ENCODE data around the gene CCNI2.
"Not testable (repeated sequence)": the region's sequence is repeated elsewhere in the genome, so short reads cannot be mapped to it uniquely, and the experiment has no call there.

The CCNI2 gene

DNA sequence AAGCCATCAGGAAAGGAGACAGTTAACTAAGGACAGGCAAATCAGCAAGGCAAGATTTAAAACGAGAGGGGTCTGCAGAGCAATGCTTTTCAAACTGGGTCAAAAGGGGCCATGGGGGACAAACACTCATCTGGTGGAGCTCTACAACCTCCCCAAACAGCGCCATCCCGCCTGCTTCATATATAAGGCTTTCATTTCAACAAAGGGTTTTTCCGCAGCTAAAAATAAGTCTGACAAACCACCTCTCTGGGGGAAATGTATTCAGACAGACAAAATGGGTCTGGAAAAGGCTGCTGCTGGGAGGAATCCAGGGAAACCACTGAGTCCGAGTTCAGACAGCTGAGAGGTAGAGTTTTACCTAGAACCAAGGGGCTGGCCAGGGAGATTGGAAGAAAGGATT lies 38.1 kb downstream of the CCNI2 start:
- no peak for DNase-seq

DNA sequence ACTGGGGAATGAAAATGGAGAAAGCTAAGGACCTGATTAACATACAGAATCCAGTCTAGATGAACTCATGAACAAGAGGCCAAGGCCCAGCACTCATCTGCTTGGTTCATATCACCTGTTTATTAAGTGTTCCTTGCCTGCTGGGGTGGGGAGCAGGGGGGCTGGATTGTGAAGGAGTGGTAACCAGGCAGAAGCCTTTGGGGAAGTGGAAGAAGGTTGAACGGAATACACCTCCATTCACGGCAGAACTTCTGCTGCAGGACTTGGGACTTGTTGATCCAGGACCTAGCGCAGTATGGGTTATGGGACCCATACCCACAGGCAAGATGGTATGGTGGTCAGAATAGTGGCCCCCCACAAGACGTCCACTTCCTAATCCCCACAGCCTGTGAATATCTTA lies 38.6 kb downstream of the CCNI2 start:
- no peak for DNase-seq

DNA sequence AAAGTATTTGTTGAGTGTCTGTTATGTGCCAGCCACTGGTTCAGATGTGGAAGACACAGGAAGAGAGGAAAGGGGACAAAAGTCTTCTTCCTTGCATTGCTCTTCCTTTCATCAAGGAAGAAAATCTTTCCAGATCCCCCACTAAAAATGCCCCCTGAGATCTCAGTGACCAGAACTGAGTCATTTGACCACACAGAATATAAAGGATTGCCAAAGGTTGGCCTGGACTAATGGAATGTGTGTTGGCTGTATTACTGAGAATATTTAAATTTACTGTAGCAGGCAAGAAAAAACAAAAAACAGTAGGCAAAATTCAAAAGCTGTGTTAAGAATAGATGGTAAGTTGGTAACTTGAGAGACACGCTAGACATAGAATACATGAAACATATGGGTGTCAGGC lies 39.9 kb downstream of the CCNI2 start:
- DNase-seq, result no peak

DNA sequence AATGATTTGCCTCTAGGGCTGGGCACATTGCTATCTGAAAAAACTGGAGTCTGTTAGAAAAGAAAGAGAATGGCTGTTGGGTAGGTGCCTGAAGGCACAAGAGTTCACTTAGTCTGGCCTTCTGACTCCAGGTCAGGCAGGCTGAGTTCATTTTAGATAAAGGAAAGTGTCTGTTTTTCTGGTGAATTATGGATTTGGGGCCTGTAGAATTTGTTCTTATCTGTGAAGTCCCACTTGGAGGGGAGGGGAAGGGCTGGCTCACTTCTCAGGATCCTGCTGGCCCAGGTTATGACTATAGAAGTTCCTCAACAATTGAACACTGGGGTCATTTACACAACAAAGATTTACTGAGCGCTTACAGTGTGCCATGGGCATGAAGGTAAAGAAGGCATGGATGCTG lies 41.3 kb downstream of the CCNI2 start:
- no peak for DNase-seq

DNA sequence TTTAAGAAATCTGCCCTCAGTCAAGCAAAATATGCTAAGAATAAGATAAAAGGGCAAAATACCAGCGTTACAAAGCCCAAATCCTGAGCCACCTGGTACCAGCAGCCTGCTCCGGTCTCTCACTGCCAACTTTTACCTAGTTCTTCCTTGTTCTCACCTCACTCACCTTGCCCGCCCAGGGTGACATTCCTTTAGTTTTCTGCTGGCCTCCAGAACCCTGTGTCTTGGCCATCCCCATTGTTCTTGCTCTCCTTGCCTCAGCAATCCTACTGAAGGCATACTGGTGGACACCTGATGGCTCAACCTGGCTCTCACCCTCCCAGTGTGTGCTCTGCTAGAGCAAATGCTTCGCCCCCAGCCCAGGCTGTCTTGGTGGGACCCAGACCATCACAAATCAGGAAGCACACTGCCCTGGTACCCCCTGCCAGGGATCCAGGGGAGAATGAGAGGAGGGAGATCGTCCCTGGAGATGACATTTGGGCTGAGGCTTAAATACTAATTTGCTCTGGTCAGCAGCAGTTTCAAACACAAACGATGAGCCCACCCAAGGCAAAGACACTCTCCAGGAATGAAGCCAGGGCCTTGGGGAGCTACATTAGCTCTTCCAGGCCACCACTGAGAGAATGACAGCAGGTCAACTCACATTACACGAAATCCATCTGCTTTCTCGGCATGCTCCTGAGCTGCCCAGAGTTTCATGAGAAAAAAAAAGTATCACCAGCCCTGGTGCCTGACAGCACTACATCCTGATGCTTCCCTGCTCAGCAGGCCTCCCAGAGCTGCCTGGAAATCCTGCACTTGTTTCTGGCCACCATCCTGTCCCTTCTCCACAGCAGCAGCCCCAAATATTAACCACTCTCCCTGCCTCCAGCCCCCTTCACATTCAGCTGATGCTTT lies 42.0 kb downstream of the CCNI2 start:
- DNase-seq, result no peak

DNA sequence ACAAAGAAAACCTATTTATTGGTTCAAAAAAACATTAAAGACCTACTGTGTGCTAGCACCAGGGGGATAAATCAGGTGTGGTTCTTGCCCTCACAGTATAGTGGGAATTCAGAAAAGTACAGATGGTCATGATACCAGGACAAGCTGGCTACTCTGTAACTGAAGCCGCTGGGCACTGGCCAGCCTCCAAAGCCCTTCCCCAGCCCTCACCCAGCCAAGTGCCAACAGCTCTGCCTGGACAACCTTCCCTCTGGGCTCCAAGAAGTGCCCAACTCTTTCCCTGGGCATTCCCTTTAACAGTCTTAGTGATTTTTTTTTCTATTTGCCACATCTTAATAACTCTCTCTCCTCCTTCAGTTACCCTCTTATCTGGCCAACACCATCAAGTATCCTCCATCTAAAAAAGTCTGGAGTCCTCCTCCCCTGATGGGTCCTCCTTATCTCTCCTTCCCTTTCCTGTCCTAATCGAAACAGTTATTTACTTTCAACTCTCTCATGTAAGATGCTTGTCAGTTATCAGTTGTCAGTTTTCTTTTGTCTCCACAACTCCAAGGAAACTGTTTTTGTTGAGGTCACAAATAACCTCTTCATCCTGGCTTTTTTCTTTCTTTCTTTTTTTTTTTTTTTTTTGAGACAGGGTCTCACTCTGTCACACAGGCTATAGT lies 43.1 kb downstream of the CCNI2 start:
- DNase-seq, result no peak

DNA sequence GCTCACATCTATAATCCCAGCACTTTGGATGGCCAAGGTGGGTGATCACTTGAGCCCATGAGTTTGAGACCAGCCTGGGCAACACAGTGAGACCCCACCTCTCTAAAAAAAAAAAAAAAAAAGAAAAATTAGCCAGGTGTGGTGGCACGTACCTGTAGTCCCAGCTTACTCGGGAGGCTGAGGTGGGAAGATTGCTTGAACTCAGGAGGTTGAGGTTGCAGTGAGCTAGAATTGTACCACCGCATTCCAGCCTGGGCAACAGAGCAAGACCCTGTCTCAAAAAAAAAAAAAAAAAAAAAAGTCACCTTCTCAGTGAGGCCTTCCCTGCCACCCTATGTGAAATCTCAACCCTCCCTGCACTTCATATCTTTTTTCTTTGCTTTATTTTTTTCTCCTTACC lies 43.8 kb downstream of the CCNI2 start:
- no peak for DNase-seq

DNA sequence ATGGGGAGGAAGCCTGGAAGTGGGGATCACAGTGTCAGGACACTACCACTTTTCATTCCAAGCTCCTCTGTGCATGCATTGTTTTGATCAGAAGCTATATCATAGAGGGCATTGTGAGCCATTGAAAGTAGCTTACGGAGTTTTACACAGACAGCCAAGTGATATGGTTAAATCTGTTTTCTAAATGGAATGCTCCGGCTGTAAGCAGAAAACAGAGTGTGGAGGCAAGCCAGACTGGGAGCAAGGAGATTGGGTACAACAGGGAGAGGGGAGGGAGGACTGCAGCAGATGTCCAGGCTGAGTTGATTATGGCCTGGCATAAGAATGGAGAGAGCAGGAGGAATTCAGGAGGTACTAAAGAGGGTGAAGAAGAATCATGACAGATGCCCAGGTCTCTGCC lies 50.4 kb downstream of the CCNI2 start:
- no peak for DNase-seq

DNA sequence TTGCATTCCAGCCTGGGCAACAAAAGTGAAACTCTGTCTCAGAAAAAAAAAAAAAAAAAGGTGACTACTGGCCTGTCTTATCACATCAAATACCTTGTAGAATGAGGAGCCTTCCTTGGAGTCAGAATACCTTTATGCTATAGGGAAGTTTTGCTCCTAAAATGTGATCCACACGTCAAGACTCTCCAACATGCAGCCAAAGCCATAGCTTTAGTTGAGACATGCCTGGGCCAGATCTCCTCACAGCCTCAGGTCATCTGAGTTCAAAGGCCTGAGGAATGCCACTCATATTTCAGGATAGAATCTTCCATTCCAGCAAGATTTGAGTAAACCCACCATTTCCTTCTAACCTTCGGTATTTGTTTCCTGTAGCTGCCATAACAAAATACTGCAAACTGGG lies 52.2 kb downstream of the CCNI2 start:
- DNase-seq, result no peak

DNA sequence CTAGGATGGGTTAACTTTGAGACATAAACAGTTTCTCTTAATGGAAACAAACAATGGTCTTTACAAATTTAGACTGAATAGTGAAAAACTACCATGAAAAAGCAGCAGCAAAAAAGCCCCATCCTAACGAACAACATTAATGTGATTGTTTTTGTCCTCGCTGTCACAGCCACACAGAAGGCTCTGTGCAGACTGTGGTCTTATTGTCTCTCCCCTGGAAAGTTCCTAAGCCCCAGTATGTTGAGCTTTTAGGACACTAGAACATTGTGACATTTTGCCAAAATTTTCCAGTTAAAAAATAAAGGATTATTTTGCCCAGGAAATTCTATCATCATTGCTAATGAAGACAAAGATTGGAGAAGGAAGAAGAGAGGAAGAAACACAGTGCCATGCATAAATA lies 53.3 kb downstream of the CCNI2 start:
- no peak for DNase-seq

DNA sequence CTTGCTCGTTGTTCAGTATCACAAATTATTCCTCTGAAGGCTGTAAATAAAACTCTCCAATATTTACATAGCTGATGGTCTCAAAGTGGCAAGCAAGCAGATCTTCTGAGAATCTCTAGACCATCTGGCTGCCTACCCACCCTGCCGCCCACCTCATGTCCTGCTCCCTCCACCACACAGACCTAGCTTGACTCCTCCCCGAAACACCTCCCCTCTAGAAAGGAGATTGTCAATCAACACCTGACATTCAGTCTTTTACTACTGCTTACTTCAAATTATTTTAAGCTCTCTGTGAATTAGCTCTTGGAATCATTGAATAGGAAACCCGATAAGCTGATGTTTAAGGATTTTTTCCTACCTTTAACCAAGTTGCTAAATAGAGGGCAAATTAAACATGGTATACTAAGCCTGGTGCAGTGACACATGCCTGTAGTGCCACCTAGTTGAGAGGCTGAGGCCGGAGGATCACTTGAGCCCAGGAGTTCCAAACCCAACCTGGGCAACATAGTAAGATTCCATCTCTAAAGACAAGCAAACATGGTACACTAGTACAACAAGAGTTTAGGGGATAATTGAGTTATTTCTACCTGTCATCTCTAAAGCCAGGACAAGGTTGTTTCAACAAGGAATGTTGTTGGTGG lies 54.9 kb downstream of the CCNI2 start:
- DNase-seq, result no peak

DNA sequence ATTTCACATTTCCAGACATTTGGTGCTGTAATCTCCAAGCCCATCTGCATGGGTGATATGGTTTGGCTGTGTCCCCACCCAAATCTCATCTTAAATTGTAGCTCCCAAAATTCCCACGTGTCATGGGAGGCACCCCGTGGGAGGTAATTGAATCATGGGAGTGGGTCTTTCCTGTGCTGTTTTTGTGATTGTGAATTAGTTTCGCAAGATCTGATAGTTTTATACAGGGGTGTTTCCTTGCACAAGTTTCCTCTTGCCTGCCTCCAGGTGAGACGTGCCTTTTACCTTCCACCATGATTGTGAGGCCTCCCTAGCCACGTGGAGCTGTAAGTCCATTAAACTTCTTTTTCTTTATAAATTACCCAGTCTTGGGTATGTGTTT lies 55.5 kb downstream of the CCNI2 start:
- DNase-seq, result not testable (repeated sequence)
